Stimulated activated CD8-positive, alpha-beta memory T cell treated with anti-CD3 and anti-CD28 coated beads, Interleukin-4, amount 100 ng/mL, for 24 hours (primary cell): Measurements from ENCODE around the gene YBX1.
"Not testable (repeated sequence)": the region's sequence is repeated elsewhere in the genome, so short reads cannot be mapped to it uniquely, and the experiment has no call there.

Experiments used
- DNase-seq: peaks from one replicate; pipeline ENCODE4 v3.0.0-alpha.2; 2020; ENCODE audit warnings: low read depth

YBX1 gene

GRCh38 chr1:42681741-42682483 is at the start of gene YBX1:
Gene YBX1, plus strand, starts transcription at chr1:42682418. Its CDS starts 148 bp downstream, at chr1:42682566.
- DNase-seq, result peak; percentile 85

GRCh38 chr1:42639116-42639515 is 43.1 kb upstream of the YBX1 start:
- DNase-seq, result no peak

GRCh38 chr1:42646056-42646455 is 36.2 kb upstream of the YBX1 start:
- no peak for DNase-seq

GRCh38 chr1:42657201-42657600 is 25.0 kb upstream of the YBX1 start:
- no peak for DNase-seq

GRCh38 chr1:42657981-42658876 is 24.0 kb upstream of the YBX1 start, which contains the start of gene PPIH:
Gene PPIH, plus strand, starts transcription at chr1:42658423. Its CDS starts 24 bp downstream, at chr1:42658447.
- DNase-seq, result peak; percentile 95

- no peak for DNase-seq
Measured at GRCh38 chr1:42658877-42659337, 23.3 kb upstream of the YBX1 start.

- DNase-seq, result no peak
Measured at GRCh38 chr1:42660907-42661500, 21.2 kb upstream of the YBX1 start.

GRCh38 chr1:42669936-42670335 is 12.3 kb upstream of the YBX1 start:
- DNase-seq, result no peak

GRCh38 chr1:42670425-42670824 is 11.8 kb upstream of the YBX1 start:
- no peak for DNase-seq

- no peak for DNase-seq
Measured at GRCh38 chr1:42674214-42674613, 8.0 kb upstream of the YBX1 start.

- DNase-seq, result no peak
Measured at GRCh38 chr1:42674682-42675081, 7.5 kb upstream of the YBX1 start.

- no peak for DNase-seq
Measured at GRCh38 chr1:42675467-42675866, 6.8 kb upstream of the YBX1 start.

- DNase-seq, result no peak
Measured at GRCh38 chr1:42676534-42677087, 5.6 kb upstream of the YBX1 start.

GRCh38 chr1:42679364-42679983 is 2.7 kb upstream of the YBX1 start:
- no peak for DNase-seq

- DNase-seq, result no peak
Measured at GRCh38 chr1:42680055-42680454, 2.2 kb upstream of the YBX1 start.

- DNase-seq, result no peak
Measured at GRCh38 chr1:42680921-42681683, 1.1 kb upstream of the YBX1 start.

GRCh38 chr1:42682484-42682738 is 193 bp downstream of the YBX1 start:
- not testable (repeated sequence) for DNase-seq

GRCh38 chr1:42682739-42683531 is 717 bp downstream of the YBX1 start:
- DNase-seq, result peak; percentile 56

- DNase-seq, result no peak
Measured at GRCh38 chr1:42684139-42684538, 1.9 kb downstream of the YBX1 start.

- no peak for DNase-seq
Measured at GRCh38 chr1:42686418-42686817, 4.2 kb downstream of the YBX1 start.
